HG03469 (cell line): ENCODE results near the gene DNAJC28.

Experiments
- ATAC-seq: cut with Tn5 transposase; IDR thresholded peaks from one replicate; pipeline ENCODE4 v1.9.1; 2021; ENCODE audit warnings: mild to moderate bottlenecking, moderate library complexity, moderate number of reproducible peaks; ENCODE audit not compliant: unreplicated experiment

Gene DNAJC28

GRCh38 chr21:33441489-33442477, 49.7 kb downstream of the DNAJC28 start:
- ATAC-seq, result no peak
